ENCODE measurements around the gene ASIC1. TPM values are rescaled to one million over a fixed set of nuclear protein-coding genes. Genes with fewer than 3 reads are reported as not detected.
A peak's percentile ranks its signal among the peaks of the same experiment; 100 is the strongest.

The ASIC1 gene
- total RNA-seq: under 1 TPM in 4 of 6 experiments, not detected in 2; 0.07 to 0.19 (median 0.15) TPM
- long read RNA-seq: 0 reads

- H3K27ac ChIP-seq: no peak within 1 kb of the TSS
- ATAC-seq: peak; percentile 76 to 85 (median 79)
- TF ChIP-seq POLR2A (IDR thresholded peaks at IDR 0.05): no peak
- peak in 1 of 4 donors; percentile 19 for TF ChIP-seq CTCF (IDR thresholded peaks at IDR 0.05)
- H3K27me3 ChIP-seq: no peaks in the 10 kb centered on the region
- intact Hi-C loops (cut with DNase I): loop anchor here (5.0 kb wide), 2 partner anchors 85 to 90 kb away; partner anchors contain the start of gene AQP6 (in 1 of the 2)
- 1% methylated on average over 26 of the region's 88 CpGs for WGBS (ENCODE audit: insufficient coverage, low coverage, low lambda C conversion rate, missing lambda C conversion rate)
- DNase-seq: peak; percentile 73 to 79 (median 77)
- peak within 1 kb of the TSS; percentile 49 to 55 (median 51) for H3K4me3 ChIP-seq
- no peaks in the 10 kb centered on the region for H3K9me3 ChIP-seq
- H3K36me3 ChIP-seq: no peaks in the 10 kb centered on the region
- peaks cover 0 to 7% (median 0%) of the 10 kb centered on the region in 4 donors for H3K4me1 ChIP-seq
Measured at GRCh38 chr12:50057000-50057841, at the start of gene ASIC1. Gene ASIC1 (plus strand): TSS chr12:50057596. CDS start chr12:50058767, 1,171 bp downstream.

- Histone ChIP-seq H3K4me1 (peaks cover 0 to 14% (median 0%) of the 10 kb centered on the region in 4 donors), H3K4me3 (no peak overlapping the region), H3K9me3 (no peaks in the 10 kb centered on the region), H3K27ac (no peak overlapping the region), H3K27me3 (no peaks in the 10 kb centered on the region), H3K36me3 (no peaks in the 10 kb centered on the region)
- 100% methylated on average over 2 of the region's 2 CpGs for WGBS (ENCODE audit: insufficient coverage, low coverage, low lambda C conversion rate, missing lambda C conversion rate)
- DNase-seq (no peak), ATAC-seq (no peak)
- TF ChIP-seq POLR2A (IDR thresholded peaks at IDR 0.05) (no peak), CTCF (IDR thresholded peaks at IDR 0.05) (no peak)
- intact Hi-C loops (cut with DNase I): no loop called here
Measured at GRCh38 chr12:50013361-50014147, 43.8 kb upstream of the ASIC1 start.

GRCh38 chr12:50014342-50014741 is 43.1 kb upstream of the ASIC1 start:
- DNase-seq (no peak), ATAC-seq (no peak)
- TF ChIP-seq POLR2A (IDR thresholded peaks at IDR 0.05) (no peak), CTCF (IDR thresholded peaks at IDR 0.05) (no peak)
- H3K9me3 ChIP-seq: no peaks in the 10 kb centered on the region
- H3K4me1 ChIP-seq: peaks cover 0 to 14% (median 0%) of the 10 kb centered on the region in 4 donors
- intact Hi-C loops (cut with DNase I): no loop called here
- WGBS (ENCODE audit: insufficient coverage, low coverage, low lambda C conversion rate, missing lambda C conversion rate): 100% methylated on average over 3 of the region's 3 CpGs
- H3K4me3 ChIP-seq: no peak overlapping the region
- H3K27ac ChIP-seq: no peak overlapping the region
- no peaks in the 10 kb centered on the region for H3K27me3 ChIP-seq
- H3K36me3 ChIP-seq: no peaks in the 10 kb centered on the region

GRCh38 chr12:50016501-50017475 is 40.6 kb upstream of the ASIC1 start:
- no peak for DNase-seq
- Histone ChIP-seq H3K4me1 (peaks cover 0 to 14% (median 0%) of the 10 kb centered on the region in 4 donors), H3K27me3 (no peaks in the 10 kb centered on the region), H3K4me3 (no peak overlapping the region), H3K9me3 (no peaks in the 10 kb centered on the region), H3K27ac (peak overlapping the region in 2 of 3 donors; percentile 29 to 35), H3K36me3 (no peaks in the 10 kb centered on the region)
- intact Hi-C loops (cut with DNase I): no loop called here
- WGBS (ENCODE audit: insufficient coverage, low coverage, low lambda C conversion rate, missing lambda C conversion rate): 52% methylated on average over 10 of the region's 10 CpGs
- ATAC-seq: peak; percentile 49 to 90 (median 76)
- TF ChIP-seq CTCF (IDR thresholded peaks at IDR 0.05) (no peak), POLR2A (IDR thresholded peaks at IDR 0.05) (no peak)
